ENCODE data around the gene ZBTB46.

Gene ZBTB46

GRCh38 chr20:63737695-63737944 lies 93.4 kb downstream of the ZBTB46 start:
- no peak for DNase-seq
- TF ChIP-seq CTCF (IDR thresholded peaks at IDR 0.05; ENCODE audit: low read depth, low read length), result no peak
- Histone ChIP-seq H3K9me3 (ENCODE audit: severe bottlenecking) (no peaks in the 10 kb centered on the region), H3K36me3 (peaks cover 36% of the 10 kb centered on the region), H3K27me3 (ENCODE audit: insufficient read depth, low read depth, severe bottlenecking) (no peaks in the 10 kb centered on the region), H3K4me3 (ENCODE audit: low read depth, low read length) (no peak overlapping the region), H3K27ac (no peak overlapping the region)

GRCh38 chr20:63736893-63737694 lies 94.0 kb downstream of the ZBTB46 start:
- H3K27me3 ChIP-seq (ENCODE audit: insufficient read depth, low read depth, severe bottlenecking), result no peaks in the 10 kb centered on the region
- TF ChIP-seq CTCF (IDR thresholded peaks at IDR 0.05; ENCODE audit: low read depth, low read length), result no peak
- no peak overlapping the region for H3K4me3 ChIP-seq (ENCODE audit: low read depth, low read length)
- H3K27ac ChIP-seq, result no peak overlapping the region
- no peaks in the 10 kb centered on the region for H3K9me3 ChIP-seq (ENCODE audit: severe bottlenecking)
- H3K36me3 ChIP-seq, result peaks cover 35% of the 10 kb centered on the region
- no peak for DNase-seq

DNA sequence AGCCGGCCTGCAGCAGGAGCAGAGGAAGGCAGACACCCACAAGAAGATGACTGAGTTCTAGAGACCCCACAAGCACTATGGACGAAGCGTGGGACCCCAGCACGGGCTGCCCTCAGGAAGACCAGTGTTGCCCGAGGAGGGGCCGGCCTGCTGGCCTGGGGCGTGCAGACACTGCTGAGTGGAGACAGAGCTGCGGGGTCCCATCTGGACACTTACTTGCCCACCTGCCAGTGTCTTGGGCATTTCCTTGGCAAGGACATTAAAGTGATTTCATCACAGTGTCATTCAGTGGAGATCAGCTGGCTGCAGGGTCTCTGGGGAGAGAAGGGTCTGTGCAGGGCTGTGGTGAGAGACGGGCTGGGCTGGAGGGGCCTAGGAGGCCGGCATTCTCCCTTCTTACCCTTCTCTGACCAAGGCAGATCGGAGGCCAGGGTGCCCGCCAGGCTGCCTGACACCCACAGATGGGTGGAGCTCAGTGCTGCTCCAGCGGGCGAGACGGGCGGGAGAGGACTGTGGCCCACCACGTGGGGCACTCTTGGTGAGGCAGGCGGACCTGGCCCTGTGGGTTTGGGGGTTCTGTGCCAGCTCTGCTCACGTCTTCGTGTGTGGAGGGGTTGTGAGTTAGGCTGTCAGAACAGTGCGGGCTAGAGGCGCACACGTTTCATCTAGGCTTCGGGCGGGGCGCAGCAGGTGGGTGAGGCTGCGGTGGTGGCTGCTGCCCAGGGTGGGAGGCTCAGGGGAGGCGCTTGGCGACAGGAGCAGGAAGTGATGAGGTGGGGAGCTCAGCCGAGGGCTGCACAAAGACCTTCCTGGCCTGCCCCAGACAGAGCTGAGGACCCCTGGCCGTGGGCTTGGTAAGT lies 95.0 kb downstream of the ZBTB46 start, which contains the start of gene LIME1:
LIME1 (plus strand) TSS at position 806 of the 860 bp plus-strand sequence. CDS start 886 bp downstream, outside the sequence.
- no peak within 1 kb of the TSS for H3K27ac ChIP-seq
- no peak within 1 kb of the TSS for H3K4me3 ChIP-seq (ENCODE audit: low read depth, low read length)
- H3K36me3 ChIP-seq, result peaks cover 35% of the 10 kb centered on the region
- no peaks in the 10 kb centered on the region for H3K9me3 ChIP-seq (ENCODE audit: severe bottlenecking)
- no peaks in the 10 kb centered on the region for H3K27me3 ChIP-seq (ENCODE audit: insufficient read depth, low read depth, severe bottlenecking)
- no peak for TF ChIP-seq CTCF (IDR thresholded peaks at IDR 0.05; ENCODE audit: low read depth, low read length)
- DNase-seq, result no peak

DNA sequence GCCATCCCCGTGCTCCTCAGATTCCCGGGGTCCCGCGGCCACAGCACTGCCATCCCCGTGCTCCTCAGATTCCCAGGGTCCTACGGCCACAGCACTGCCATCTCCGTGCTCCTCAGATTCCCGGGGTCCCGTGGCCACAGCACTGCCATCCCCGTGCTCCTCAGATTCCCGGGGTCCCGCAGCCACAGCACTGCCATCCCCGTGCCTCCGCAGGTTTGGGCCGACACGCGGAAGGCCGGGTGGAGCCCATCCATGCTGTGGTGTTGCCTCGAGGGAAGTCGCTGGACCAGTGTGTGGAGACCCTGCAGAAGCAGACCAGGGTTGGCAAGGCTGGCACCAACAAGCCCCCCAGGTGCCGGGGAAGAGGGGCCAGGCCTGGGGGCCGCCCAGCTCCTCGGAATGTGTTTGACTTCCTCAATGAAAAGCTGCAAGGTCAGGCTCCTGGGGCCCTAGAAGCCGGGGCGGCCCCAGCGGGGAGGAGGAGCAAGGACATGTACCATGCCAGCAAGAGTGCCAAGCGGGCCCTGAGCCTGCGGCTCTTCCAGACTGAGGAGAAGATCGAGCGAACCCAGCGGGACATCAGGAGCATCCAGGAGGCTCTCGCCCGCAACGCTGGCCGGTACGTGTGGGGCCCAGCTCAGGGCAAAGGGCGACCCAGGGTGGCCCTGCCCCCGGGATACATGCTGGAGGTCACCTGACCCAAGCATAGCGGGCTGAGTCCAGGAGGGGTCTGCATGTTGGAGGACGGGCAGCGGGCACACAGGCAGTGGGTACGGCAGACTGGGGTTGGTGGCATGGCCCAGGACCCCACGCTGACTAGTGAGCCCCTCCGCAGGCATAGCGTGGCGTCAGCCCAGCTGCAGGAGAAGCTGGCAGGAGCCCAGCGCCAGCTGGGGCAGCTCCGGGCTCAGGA lies 95.9 kb downstream of the ZBTB46 start:
- Histone ChIP-seq H3K9me3 (ENCODE audit: severe bottlenecking) (no peaks in the 10 kb centered on the region), H3K4me3 (ENCODE audit: low read depth, low read length) (no peak overlapping the region), H3K27me3 (ENCODE audit: insufficient read depth, low read depth, severe bottlenecking) (no peaks in the 10 kb centered on the region), H3K36me3 (peaks cover 35% of the 10 kb centered on the region), H3K27ac (no peak overlapping the region)
- DNase-seq, result no peak
- TF ChIP-seq CTCF (IDR thresholded peaks at IDR 0.05; ENCODE audit: low read depth, low read length), result no peak

- Histone ChIP-seq H3K9me3 (ENCODE audit: severe bottlenecking) (no peaks in the 10 kb centered on the region), H3K36me3 (peaks cover 39% of the 10 kb centered on the region), H3K27me3 (ENCODE audit: insufficient read depth, low read depth, severe bottlenecking) (no peaks in the 10 kb centered on the region), H3K27ac (no peak overlapping the region), H3K4me3 (ENCODE audit: low read depth, low read length) (no peak overlapping the region)
- no peak for TF ChIP-seq CTCF (IDR thresholded peaks at IDR 0.05; ENCODE audit: low read depth, low read length)
- no peak for DNase-seq
Observed at GRCh38 chr20:63734111-63734945, 96.7 kb downstream of the ZBTB46 start.

Data from WERI-Rb-1 (cell line).